Lower leg skin (tissue), 3 donors: ENCODE results near the gene ERVH48-1.

Experiments used
- POLR2A ChIP-seq, 2 donors: fragments of 450-650 bp; IDR thresholded peaks; one replicate each; pipeline ENCODE4 v1.6.1; 2016 to 2017; ENCODE audit warnings: antibody characterized with exemption in 2 of 2, mild to moderate bottlenecking in 1 of 2, moderate library complexity in 1 of 2
- TF ChIP-seq, protein P1 (sequence below), 3 donors: fragments of 450-650 bp; IDR thresholded peaks; one replicate each; pipeline ENCODE4 v1.5.1; 2016; ENCODE audit warnings: antibody characterized with exemption in 3 of 3, mild to moderate bottlenecking in 3 of 3, moderate library complexity in 2 of 3

DNA sequence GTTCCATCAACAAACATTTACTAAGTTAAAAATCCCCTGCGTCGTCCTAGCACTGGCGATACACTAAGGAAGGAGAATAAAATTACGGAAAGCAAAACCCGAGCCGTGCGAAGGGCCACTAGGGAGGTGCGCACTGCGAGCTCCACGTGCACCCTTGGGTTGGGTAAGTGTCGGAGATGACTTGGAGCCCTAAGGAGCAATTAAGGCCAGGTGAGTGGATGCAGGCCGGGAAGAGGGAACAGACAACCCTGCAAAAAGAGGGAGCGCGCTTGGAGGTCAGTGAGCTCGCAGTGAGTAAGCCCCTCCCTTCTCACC, 46.8 kb downstream of the ERVH48-1 start:
- TF ChIP-seq POLR2A (IDR thresholded peaks at IDR 0.05) = no peak
- TF ChIP-seq, protein P1, sequence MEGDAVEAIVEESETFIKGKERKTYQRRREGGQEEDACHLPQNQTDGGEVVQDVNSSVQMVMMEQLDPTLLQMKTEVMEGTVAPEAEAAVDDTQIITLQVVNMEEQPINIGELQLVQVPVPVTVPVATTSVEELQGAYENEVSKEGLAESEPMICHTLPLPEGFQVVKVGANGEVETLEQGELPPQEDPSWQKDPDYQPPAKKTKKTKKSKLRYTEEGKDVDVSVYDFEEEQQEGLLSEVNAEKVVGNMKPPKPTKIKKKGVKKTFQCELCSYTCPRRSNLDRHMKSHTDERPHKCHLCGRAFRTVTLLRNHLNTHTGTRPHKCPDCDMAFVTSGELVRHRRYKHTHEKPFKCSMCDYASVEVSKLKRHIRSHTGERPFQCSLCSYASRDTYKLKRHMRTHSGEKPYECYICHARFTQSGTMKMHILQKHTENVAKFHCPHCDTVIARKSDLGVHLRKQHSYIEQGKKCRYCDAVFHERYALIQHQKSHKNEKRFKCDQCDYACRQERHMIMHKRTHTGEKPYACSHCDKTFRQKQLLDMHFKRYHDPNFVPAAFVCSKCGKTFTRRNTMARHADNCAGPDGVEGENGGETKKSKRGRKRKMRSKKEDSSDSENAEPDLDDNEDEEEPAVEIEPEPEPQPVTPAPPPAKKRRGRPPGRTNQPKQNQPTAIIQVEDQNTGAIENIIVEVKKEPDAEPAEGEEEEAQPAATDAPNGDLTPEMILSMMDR (IDR thresholded peaks at IDR 0.05) = no peak
